H9 (cell line): ENCODE results near the gene PRICKLE1. TPM values are rescaled to one million over a fixed set of nuclear protein-coding genes. Genes with fewer than 3 reads are reported as not detected.

Source experiments
- DNase-seq: peaks from one replicate; pipeline ENCODE4 v3.0.0-alpha.2; 2017
- H2AFZ ChIP-seq: one replicate; pipeline ENCODE4 v1.6.1; 2013; ENCODE audit warnings: mild to moderate bottlenecking, low read length, control low read depth, moderate library complexity
- H2AK5ac ChIP-seq: 2 replicates; pipeline ENCODE4 v1.6.1; 2013; ENCODE audit warnings: low read length, control low read depth, mixed read lengths; ENCODE audit not compliant: insufficient read length
- H2BK120ac ChIP-seq: one replicate; pipeline ENCODE4 v1.6.1; 2013; ENCODE audit warnings: low read depth, mild to moderate bottlenecking, low read length, control low read depth, inconsistent platforms; ENCODE audit not compliant: poor library complexity, severe bottlenecking
- H2BK12ac ChIP-seq: 2 replicates; pipeline ENCODE4 v1.6.1; 2013; ENCODE audit warnings: low read length, control low read depth, mixed read lengths, low read depth; ENCODE audit not compliant: insufficient read length
- H2BK15ac ChIP-seq: 2 replicates; pipeline ENCODE4 v1.6.1; 2013; ENCODE audit warnings: low read depth, low read length, control low read depth
- H2BK20ac ChIP-seq: one replicate; pipeline ENCODE4 v1.6.1; 2013; ENCODE audit warnings: low read depth, mild to moderate bottlenecking, low read length, control low read depth, inconsistent platforms; ENCODE audit not compliant: poor library complexity, severe bottlenecking
- H2BK5ac ChIP-seq: 2 replicates; pipeline ENCODE4 v1.6.1; 2013; ENCODE audit warnings: low read length, control low read depth, mixed read lengths; ENCODE audit not compliant: insufficient read length
- H3K14ac ChIP-seq: 2 replicates; pipeline ENCODE4 v1.6.1; 2013; ENCODE audit warnings: low read length, control low read depth; ENCODE audit not compliant: insufficient read depth
- H3K18ac ChIP-seq: 2 replicates; pipeline ENCODE4 v1.6.1; 2013; ENCODE audit warnings: low read depth, mild to moderate bottlenecking, mixed read lengths, low read length, control low read depth; ENCODE audit not compliant: insufficient read length
- H3K23ac ChIP-seq: 2 replicates; pipeline ENCODE4 v1.6.1; 2013; ENCODE audit warnings: low read length, control low read depth, mixed read lengths, low read depth; ENCODE audit not compliant: insufficient read length
- H3K23me2 ChIP-seq: 2 replicates; pipeline ENCODE4 v1.6.1; 2013; ENCODE audit warnings: low read depth, mild to moderate bottlenecking, mixed read lengths, low read length, control low read depth; ENCODE audit not compliant: insufficient read length, poor library complexity, severe bottlenecking
- H3K27ac ChIP-seq: 2 replicates; pipeline ENCODE4 v1.5.1; 2013; ENCODE audit warnings: low read length, control low read depth, mixed read lengths, low read depth; ENCODE audit not compliant: insufficient read length
- H3K27me3 ChIP-seq: 2 replicates; pipeline ENCODE4 v1.6.1; 2013; ENCODE audit warnings: low read length, control low read depth, inconsistent platforms; ENCODE audit not compliant: insufficient read depth
- H3K4ac ChIP-seq: 2 replicates; pipeline ENCODE4 v1.6.1; 2013; ENCODE audit warnings: low read depth, mild to moderate bottlenecking, control low read depth, inconsistent platforms, low read length, moderate library complexity
- H3K4me1 ChIP-seq: 2 replicates; pipeline ENCODE4 v1.6.1; 2013; ENCODE audit warnings: low read length, control low read depth, inconsistent platforms; ENCODE audit not compliant: insufficient read depth
- H3K4me2 ChIP-seq: 2 replicates; pipeline ENCODE4 v1.6.1; 2013; ENCODE audit warnings: low read length, control low read depth, mixed read lengths; ENCODE audit not compliant: insufficient read length, insufficient read depth
- H3K56ac ChIP-seq: 2 replicates; pipeline ENCODE4 v1.6.1; 2013; ENCODE audit warnings: low read depth, mild to moderate bottlenecking, mixed read lengths, low read length, control low read depth; ENCODE audit not compliant: insufficient read length
- H3K79me1 ChIP-seq: 2 replicates; pipeline ENCODE4 v1.6.1; 2013; ENCODE audit warnings: low read depth, mild to moderate bottlenecking, moderate library complexity, low read length, control low read depth, inconsistent platforms; ENCODE audit not compliant: insufficient read depth, poor library complexity, severe bottlenecking
- H3K79me2 ChIP-seq: 2 replicates; pipeline ENCODE4 v1.6.1; 2013; ENCODE audit warnings: low read length, control low read depth, inconsistent platforms; ENCODE audit not compliant: insufficient read depth
- H3K9ac ChIP-seq: 2 replicates; pipeline ENCODE4 v1.6.1; 2013; ENCODE audit warnings: low read length, control low read depth, mixed read lengths; ENCODE audit not compliant: insufficient read length; ENCODE audit errors: extremely low read depth
- H3K9me3 ChIP-seq: one replicate; pipeline ENCODE4 v1.6.1; 2013; ENCODE audit warnings: low read depth, low read length, inconsistent platforms; ENCODE audit not compliant: control insufficient read depth
- H3T11ph ChIP-seq: one replicate; pipeline ENCODE4 v1.6.1; 2013; ENCODE audit warnings: mild to moderate bottlenecking, low read length, control low read depth, inconsistent platforms
- H4K20me1 ChIP-seq: one replicate; pipeline ENCODE4 v1.6.1; 2013; ENCODE audit not compliant: control insufficient read depth, insufficient read length, insufficient read depth
- H4K5ac ChIP-seq: 2 replicates; pipeline ENCODE4 v1.6.1; 2013; ENCODE audit warnings: low read depth, mild to moderate bottlenecking, mixed read lengths, low read length, control low read depth; ENCODE audit not compliant: insufficient read length
- H4K8ac ChIP-seq: replicated peaks from 2 replicates; pipeline ENCODE4 v1.6.1; 2013; ENCODE audit warnings: low read length, control low read depth, mixed read lengths, low read depth; ENCODE audit not compliant: insufficient read length
- H4K91ac ChIP-seq: 2 replicates; pipeline ENCODE4 v1.6.1; 2013; ENCODE audit warnings: low read depth, mild to moderate bottlenecking, moderate library complexity, mixed read lengths, low read length, control low read depth; ENCODE audit not compliant: insufficient read length
- H3K27ac Mint-ChIP-seq, 3 experiments: 2 replicates in 2 of 3; 3 replicates in 1 of 3; pipeline ENCODE4 v1.8.0; 2020 to 2021; ENCODE audit warnings: mixed read lengths in 3 of 3, mild to moderate bottlenecking in 1 of 3, moderate library complexity in 1 of 3
- H3K27me3 Mint-ChIP-seq: 2 replicates; pipeline ENCODE4 v1.8.0; 2021; ENCODE audit warnings: low read depth, mild to moderate bottlenecking, moderate library complexity, mixed read lengths
- H3K36me3 Mint-ChIP-seq, 3 experiments: 2 replicates in 2 of 3; 3 replicates in 1 of 3; pipeline ENCODE4 v1.8.0; 2020 to 2021; ENCODE audit warnings: low read depth in 3 of 3, mixed read lengths in 3 of 3; ENCODE audit not compliant: insufficient read depth in 1 of 3
- H3K4me1 Mint-ChIP-seq, 2 experiments: 2 replicates each; pipeline ENCODE4 v1.8.0; 2020; ENCODE audit warnings: mixed read lengths in 2 of 2
- H3K4me3 Mint-ChIP-seq, 2 experiments: 2 replicates in 1 of 2; 3 replicates in 1 of 2; pipeline ENCODE4 v1.8.0; 2020 to 2021; ENCODE audit warnings: mild to moderate bottlenecking in 2 of 2, mixed read lengths in 2 of 2, moderate library complexity in 1 of 2
- H3K9me3 Mint-ChIP-seq, 2 experiments: 2 replicates in 1 of 2; 3 replicates in 1 of 2; pipeline ENCODE4 v1.8.0; 2020; ENCODE audit warnings: mild to moderate bottlenecking in 2 of 2, mixed read lengths in 2 of 2, moderate library complexity in 1 of 2
- CTCF ChIP-seq: fragments of 200-600 bp; sonication (generic); conservative IDR thresholded peaks from 3 replicates; pipeline ENCODE4 v1.8.0; 2021; ENCODE audit warnings: antibody characterized with exemption, mild to moderate bottlenecking
- WGBS: extraction: QIAGEN DNeasy Blood & Tissue Kit; methylation state at CpG from one replicate; pipeline ENCODE4 v1.1.7; 2013; ENCODE audit warnings: missing lambda C conversion rate, low lambda C conversion rate, mixed read lengths; ENCODE audit not compliant: insufficient read length; ENCODE audit errors: extremely low coverage; 5-methylcytosine and 5-hydroxymethylcytosine counted together
- total RNA-seq: library from RNA; stranded (reverse); gene quantifications from 2 replicates; pipeline ENCODE4 v1.2.1, GENCODE V29; 2021

The PRICKLE1 gene
- total RNA-seq, 1 experiment from 2014 or later, result 20.5 TPM

DNA sequence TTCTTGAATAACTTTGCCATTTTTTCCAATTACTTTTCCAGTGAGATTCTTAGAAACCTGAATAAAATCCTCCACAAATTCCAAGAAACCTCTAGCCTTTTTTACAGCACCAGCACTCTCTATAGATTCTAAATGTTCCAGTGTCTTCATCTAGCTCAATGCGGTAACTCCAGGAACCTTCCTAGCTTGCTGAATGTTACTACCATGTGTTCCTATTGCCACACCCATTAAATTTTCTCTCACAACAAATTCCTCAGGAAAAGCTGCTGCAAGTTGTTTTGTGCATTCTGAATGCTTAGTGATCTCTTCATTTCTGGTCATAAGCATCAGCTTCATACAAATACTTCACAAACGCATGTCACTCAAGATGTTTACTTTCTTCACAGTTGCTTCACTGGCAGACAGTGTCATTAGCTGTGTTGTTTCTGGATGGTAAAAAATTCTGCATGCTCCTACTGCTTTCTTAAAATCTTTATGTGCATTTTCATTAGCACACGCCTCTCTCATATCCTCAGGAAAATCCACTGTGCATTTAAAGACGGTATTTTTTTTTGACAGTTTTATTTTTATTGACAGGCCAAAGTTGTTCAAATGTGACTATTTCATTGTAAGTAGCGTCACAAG, 156.9 kb downstream of the PRICKLE1 start:
- H3K9ac ChIP-seq, result no peak overlapping the region
- TF ChIP-seq CTCF, result no peak
- no peak for DNase-seq
- no peak overlapping the region for H3K27ac Mint-ChIP-seq
- no peaks in the 10 kb centered on the region for H3K9me3 ChIP-seq
- H3K27me3 Mint-ChIP-seq, result no peaks in the 10 kb centered on the region
- no peaks in the 10 kb centered on the region for H4K20me1 ChIP-seq
- H3K14ac ChIP-seq, result no peak overlapping the region
- H2BK5ac ChIP-seq, result no peak overlapping the region
- H3K4me3 Mint-ChIP-seq, result no peak overlapping the region
- H3K27ac ChIP-seq, result no peak overlapping the region
- no peak overlapping the region for H3K18ac ChIP-seq
- no peaks in the 10 kb centered on the region for H3K4me1 Mint-ChIP-seq
- H3T11ph ChIP-seq, result no peak overlapping the region
- H3K79me1 ChIP-seq, result no peaks in the 10 kb centered on the region
- no peak overlapping the region for H2BK120ac ChIP-seq
- no peak overlapping the region for H2AFZ ChIP-seq
- H4K91ac ChIP-seq, result no peak overlapping the region
- no peak overlapping the region for H3K56ac ChIP-seq
- no peaks in the 10 kb centered on the region for H3K4me1 ChIP-seq
- H3K23ac ChIP-seq, result no peak overlapping the region
- no peaks in the 10 kb centered on the region for H3K27me3 ChIP-seq
- H3K79me2 ChIP-seq, result no peaks in the 10 kb centered on the region
- no peaks in the 10 kb centered on the region for H3K23me2 ChIP-seq
- no peak overlapping the region for H3K4me2 ChIP-seq
- WGBS, result no CpG with 5 or more reads among the region's 5 CpGs
- H2BK12ac ChIP-seq, result no peak overlapping the region
- H4K5ac ChIP-seq, result no peak overlapping the region
- H2BK15ac ChIP-seq, result no peak overlapping the region
- no peaks in the 10 kb centered on the region for H3K9me3 Mint-ChIP-seq
- H2AK5ac ChIP-seq, result no peak overlapping the region
- H4K8ac ChIP-seq, result no peak overlapping the region
- H3K36me3 Mint-ChIP-seq, result peaks cover 2 to 15% (median 7%) of the 10 kb centered on the region in 3 experiments
- H2BK20ac ChIP-seq, result no peak overlapping the region
- no peak overlapping the region for H3K4ac ChIP-seq
